ENCODE measurements around the gene KRTAP4-12. TPM values are rescaled to one million over a fixed set of nuclear protein-coding genes. Genes with fewer than 3 reads are reported as not detected.

Gene KRTAP4-12
- total and polyA plus RNA-seq, 2 donors (not counting 1 experiment from before 2014, with no cell fraction given) = 0.12 TPM; not detected in 1

DNA sequence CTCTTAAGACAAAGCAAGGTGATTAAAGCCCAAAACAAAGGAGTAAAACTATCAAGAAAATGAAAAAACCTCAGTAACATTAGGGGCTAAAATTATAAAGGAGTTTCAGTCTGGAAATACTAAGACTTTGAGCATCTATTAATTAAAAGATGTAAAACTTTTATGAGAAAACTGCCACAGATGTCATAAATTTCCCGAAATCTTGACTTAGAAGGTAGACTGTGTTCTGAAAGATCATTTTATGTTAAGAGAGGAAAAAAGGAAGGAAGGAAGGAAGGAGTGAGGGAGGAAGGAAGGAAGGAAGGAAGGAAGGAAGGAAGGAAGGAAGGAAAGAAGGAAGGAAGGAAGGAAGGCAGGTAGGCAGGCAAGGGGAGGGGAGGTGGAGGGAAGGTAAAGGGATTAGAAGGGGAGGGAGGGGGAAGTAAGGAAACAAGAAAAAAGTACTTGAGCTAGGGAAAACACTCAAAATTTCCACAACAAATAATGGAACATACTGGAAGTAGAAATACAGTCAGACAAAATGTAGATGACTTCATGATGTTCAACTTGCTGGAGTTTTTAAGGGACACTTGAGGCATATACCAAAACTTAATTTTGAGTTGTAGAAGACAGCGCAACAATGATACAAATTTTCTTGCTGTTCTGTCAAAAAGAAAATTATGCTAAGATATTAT lies 23.7 kb upstream of the KRTAP4-12 start:
- no peak overlapping the region for H3K9ac ChIP-seq (ENCODE audit: low read length)
- ChIA-PET CTCF (no interaction called here), POLR2A (no interaction called here)
- Mint-ChIP-seq H3K9me3 (ENCODE audit: insufficient read depth) (peaks cover 8% of the 10 kb centered on the region), H3K4me1 (no peaks in the 10 kb centered on the region), H3K27me3 (peaks cover 4% of the 10 kb centered on the region), H3K4me3 (no peak overlapping the region), H3K27ac (no peak overlapping the region)
- H2AFZ ChIP-seq (ENCODE audit: insufficient read depth, low read depth, low read length, poor library complexity, severe bottlenecking) = no peak overlapping the region
- no peaks in the 10 kb centered on the region for H4K20me1 ChIP-seq (ENCODE audit: control insufficient read depth, insufficient read depth, low read length, poor library complexity, severe bottlenecking)
- no peaks in the 10 kb centered on the region for H3K79me2 ChIP-seq (ENCODE audit: control insufficient read depth, insufficient read depth, low read length)
- H3K36me3 ChIP-seq (replicated peaks in 1 of 2; ENCODE audit: control extremely low read depth in 1 of 2, control insufficient read depth in 1 of 2, extremely low read depth in 1 of 2, insufficient read depth in 2 of 2, low read length in 1 of 2) = no peaks in the 10 kb centered on the region
- no peak overlapping the region for H3K27ac ChIP-seq (ENCODE audit: low read length in 2 of 2)
- H3K4me3 ChIP-seq (ENCODE audit: control extremely low read depth in 1 of 5, extremely low read depth in 1 of 5, insufficient read depth in 1 of 5, low read depth in 2 of 5, low read length in 4 of 5) = no peak overlapping the region
- no peaks in the 10 kb centered on the region for H3K4me1 ChIP-seq (ENCODE audit: control insufficient read depth in 2 of 2, insufficient read depth in 2 of 2, low read length in 2 of 2)
- TF ChIP-seq, protein P1, sequence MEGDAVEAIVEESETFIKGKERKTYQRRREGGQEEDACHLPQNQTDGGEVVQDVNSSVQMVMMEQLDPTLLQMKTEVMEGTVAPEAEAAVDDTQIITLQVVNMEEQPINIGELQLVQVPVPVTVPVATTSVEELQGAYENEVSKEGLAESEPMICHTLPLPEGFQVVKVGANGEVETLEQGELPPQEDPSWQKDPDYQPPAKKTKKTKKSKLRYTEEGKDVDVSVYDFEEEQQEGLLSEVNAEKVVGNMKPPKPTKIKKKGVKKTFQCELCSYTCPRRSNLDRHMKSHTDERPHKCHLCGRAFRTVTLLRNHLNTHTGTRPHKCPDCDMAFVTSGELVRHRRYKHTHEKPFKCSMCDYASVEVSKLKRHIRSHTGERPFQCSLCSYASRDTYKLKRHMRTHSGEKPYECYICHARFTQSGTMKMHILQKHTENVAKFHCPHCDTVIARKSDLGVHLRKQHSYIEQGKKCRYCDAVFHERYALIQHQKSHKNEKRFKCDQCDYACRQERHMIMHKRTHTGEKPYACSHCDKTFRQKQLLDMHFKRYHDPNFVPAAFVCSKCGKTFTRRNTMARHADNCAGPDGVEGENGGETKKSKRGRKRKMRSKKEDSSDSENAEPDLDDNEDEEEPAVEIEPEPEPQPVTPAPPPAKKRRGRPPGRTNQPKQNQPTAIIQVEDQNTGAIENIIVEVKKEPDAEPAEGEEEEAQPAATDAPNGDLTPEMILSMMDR (IDR thresholded peaks at IDR 0.05) = no peak
- ATAC-seq (ENCODE audit: low read depth) = no peak
- no peak overlapping the region for H3K4me2 ChIP-seq (replicated peaks; ENCODE audit: low read depth, low read length, poor library complexity, severe bottlenecking)
- DNase-seq = no peak
- intact Hi-C loops (cut with micrococcal nuclease) = no loop called here
- WGBS (ENCODE audit: insufficient coverage) = 71% methylated on average over 1 of the region's 2 CpGs
- H3K27me3 ChIP-seq (replicated peaks in 1 of 4; ENCODE audit: control extremely low read depth in 1 of 4, control insufficient read depth in 3 of 4, insufficient read depth in 4 of 4, low read length in 3 of 4) = no peaks in the 10 kb centered on the region
- H3K9me3 ChIP-seq (ENCODE audit: control extremely low read depth in 1 of 3, control insufficient read depth in 2 of 3, insufficient read depth in 1 of 3, low read length in 2 of 3) = peaks cover 3 to 9% (median 5%) of the 10 kb centered on the region in 3 donors

GRCh38 chr17:41145261-41145660 lies 21.3 kb upstream of the KRTAP4-12 start:
- Mint-ChIP-seq H3K4me3 (no peak overlapping the region), H3K4me1 (no peaks in the 10 kb centered on the region), H3K27ac (no peak overlapping the region), H3K9me3 (ENCODE audit: insufficient read depth) (peaks cover 10% of the 10 kb centered on the region), H3K27me3 (peaks cover 7% of the 10 kb centered on the region)
- Histone ChIP-seq H2AFZ (ENCODE audit: insufficient read depth, low read depth, low read length, poor library complexity, severe bottlenecking) (no peak overlapping the region), H3K4me3 (ENCODE audit: control extremely low read depth in 1 of 5, extremely low read depth in 1 of 5, insufficient read depth in 1 of 5, low read depth in 2 of 5, low read length in 4 of 5) (no peak overlapping the region), H3K9ac (ENCODE audit: low read length) (no peak overlapping the region), H3K27me3 (replicated peaks in 1 of 4; ENCODE audit: control extremely low read depth in 1 of 4, control insufficient read depth in 3 of 4, insufficient read depth in 4 of 4, low read length in 3 of 4) (no peaks in the 10 kb centered on the region), H3K9me3 (ENCODE audit: control extremely low read depth in 1 of 3, control insufficient read depth in 2 of 3, insufficient read depth in 1 of 3, low read length in 2 of 3) (peaks cover 5 to 13% (median 7%) of the 10 kb centered on the region in 3 donors), H3K79me2 (ENCODE audit: control insufficient read depth, insufficient read depth, low read length) (no peaks in the 10 kb centered on the region), H3K4me2 (replicated peaks; ENCODE audit: low read depth, low read length, poor library complexity, severe bottlenecking) (no peak overlapping the region), H3K27ac (ENCODE audit: low read length in 2 of 2) (no peak overlapping the region), H4K20me1 (ENCODE audit: control insufficient read depth, insufficient read depth, low read length, poor library complexity, severe bottlenecking) (no peaks in the 10 kb centered on the region), H3K4me1 (ENCODE audit: control insufficient read depth in 2 of 2, insufficient read depth in 2 of 2, low read length in 2 of 2) (no peaks in the 10 kb centered on the region), H3K36me3 (replicated peaks in 1 of 2; ENCODE audit: control extremely low read depth in 1 of 2, control insufficient read depth in 1 of 2, extremely low read depth in 1 of 2, insufficient read depth in 2 of 2, low read length in 1 of 2) (no peaks in the 10 kb centered on the region)
- TF ChIP-seq, protein P1 (IDR thresholded peaks at IDR 0.05) = no peak
- no peak for TF ChIP-seq EZH2 (IDR thresholded peaks at IDR 0.05; ENCODE audit: borderline replicate concordance, insufficient read depth, low read depth, low read length, poor library complexity, severe bottlenecking)
- CTCF ChIA-PET = interaction anchor here (0.6 kb wide), 1 partner anchor 50 kb away, joined by 5 read pairs; no protein-coding TSS in a partner anchor
- no CpG with 5 or more reads among the region's 2 CpGs for WGBS (ENCODE audit: insufficient coverage)
- ATAC-seq (ENCODE audit: low read depth) (no peak), DNase-seq (no peak)
- intact Hi-C loops (cut with micrococcal nuclease) = no loop called here
- POLR2A ChIA-PET = no interaction called here
